Stomach (tissue), 9 donors: ENCODE data around the gene TMX2. TPM values are rescaled to one million over a fixed set of nuclear protein-coding genes. Genes with fewer than 3 reads are reported as not detected.
"Not testable (repeated sequence)": the region's sequence is repeated elsewhere in the genome, so short reads cannot be mapped to it uniquely, and the experiment has no call there.

ENCODE experiments used
- DNase-seq, 2 donors: peaks; one replicate each; pipeline versions ENCODE4 v3.0.0 to v3.0.0-alpha.2; 2013 to 2019
- H3K27ac ChIP-seq, 5 donors: fragments of 200-600 bp in 4 of 5; sonication (generic) in 4 of 5; one replicate each; pipeline ENCODE4 v1.5.1; 2013 to 2019; ENCODE audit warnings: mild to moderate bottlenecking in 1 of 5, moderate library complexity in 1 of 5
- H3K27me3 ChIP-seq, 3 donors: fragments of 200-600 bp; sonication (generic); one replicate each; pipeline ENCODE4 v1.5.1; 2017 to 2019; ENCODE audit warnings: mixed run types in 1 of 3
- H3K36me3 ChIP-seq, 4 donors: fragments of 200-600 bp; sonication (generic); 1 replicate in 3 of 4; 2 replicates in 1 of 4; pipeline ENCODE4 v1.5.1; 2016 to 2019
- H3K4me1 ChIP-seq, 4 donors: fragments of 200-600 bp; sonication (generic); one replicate each; pipeline ENCODE4 v1.5.1; 2016 to 2019
- H3K4me3 ChIP-seq, 4 donors: fragments of 200-600 bp; sonication (generic) in 3 of 4; one replicate each; pipeline ENCODE4 v1.5.1; 2016 to 2019; ENCODE audit warnings: mild to moderate bottlenecking in 1 of 4
- H3K9me3 ChIP-seq, 4 donors: fragments of 200-600 bp; sonication (generic); one replicate each; pipeline ENCODE4 v1.5.1; 2016 to 2019
- EP300 ChIP-seq: sonication (generic); formaldehyde crosslinking; IDR thresholded peaks from one replicate; pipeline ENCODE4 v1.6.1; 2017; ENCODE audit warnings: antibody characterized with exemption
- POLR2A ChIP-seq, 4 donors: fragments of 450-650 bp; IDR thresholded peaks; one replicate each; pipeline ENCODE4 v1.6.1; 2016; ENCODE audit warnings: antibody characterized with exemption in 4 of 4, control low read depth in 2 of 4, mild to moderate bottlenecking in 1 of 4, moderate library complexity in 1 of 4
- POLR2AphosphoS5 ChIP-seq, 3 donors: sonication (generic); formaldehyde crosslinking; IDR thresholded peaks; one replicate each; pipeline ENCODE4 v1.6.1; 2016; ENCODE audit warnings: antibody characterized with exemption in 3 of 3
- WGBS, 5 donors: extraction: QIAGEN DNeasy Blood & Tissue Kit in 3 of 5; methylation state at CpG; one replicate each; pipeline versions ENCODE4 v1.1.5 to v1.1.7; 2013 to 2018; 5-methylcytosine and 5-hydroxymethylcytosine counted together
- intact Hi-C: fragments of 100-400 bp; cut with DNase I; formaldehyde crosslinking; loops from one replicate; pipeline ENCODE4 v1.15.1; 2023; ENCODE audit warnings: low total_unique reads
- polyA plus RNA-seq, 3 donors: library from polyadenylated mRNA; stranded (reverse); fragments of 200-250 nt; gene quantifications; one replicate each; pipeline ENCODE4 v1.2.3, GENCODE V29; 2013
- total RNA-seq, 5 donors: library from RNA; depleted of rRNA; stranded (reverse); fragments of >200 nt; gene quantifications; one replicate each; pipeline versions ENCODE4 v1.1.0 to v1.2.3, GENCODE V29; 2014 to 2016
- TF ChIP-seq, protein P1 (sequence below), 7 experiments: fragments of 450-650 bp in 4 of 7; fragments of 200-600 bp in 3 of 7; sonication (generic) in 3 of 7; IDR thresholded peaks; one replicate each; pipeline ENCODE4 v1.5.1; 2016 to 2019; ENCODE audit warnings: antibody characterized with exemption in 7 of 7, control low read depth in 2 of 7, mild to moderate bottlenecking in 1 of 7
- donor health status: healthy with polysubstance abuse.
- donor health status: Bipolar disorder and iron deficiency.
- donor health status: healthy.

TMX2 gene
- total and polyA plus RNA-seq, 8 donors: 20.1 to 72.3 (median 36.6) TPM

DNA sequence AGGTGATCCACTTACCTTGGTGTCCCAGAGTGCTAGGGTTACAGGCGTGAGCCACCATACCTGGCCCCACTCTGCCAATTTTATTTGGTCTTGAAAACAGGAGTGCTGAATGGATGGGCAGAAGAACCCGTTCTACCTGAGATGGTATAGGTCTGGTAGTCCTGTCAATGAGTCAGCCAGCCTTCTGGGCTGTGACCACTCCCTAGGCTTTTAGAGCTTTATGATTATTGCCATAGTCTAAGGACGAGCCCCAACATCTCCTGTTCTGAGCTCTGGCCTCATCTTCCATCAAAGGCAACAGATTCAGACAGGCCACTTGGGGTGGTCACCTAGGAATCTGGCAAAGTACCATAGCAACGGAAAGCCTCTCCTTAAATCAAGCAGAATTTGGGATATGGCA is 33.0 kb upstream of the TMX2 start:
- peak overlapping the region in 2 of 5 donors; percentile 5 to 58 for H3K27ac ChIP-seq
- H3K36me3 ChIP-seq: peaks cover 24 to 72% (median 68%) of the 10 kb centered on the region in 4 donors

DNA sequence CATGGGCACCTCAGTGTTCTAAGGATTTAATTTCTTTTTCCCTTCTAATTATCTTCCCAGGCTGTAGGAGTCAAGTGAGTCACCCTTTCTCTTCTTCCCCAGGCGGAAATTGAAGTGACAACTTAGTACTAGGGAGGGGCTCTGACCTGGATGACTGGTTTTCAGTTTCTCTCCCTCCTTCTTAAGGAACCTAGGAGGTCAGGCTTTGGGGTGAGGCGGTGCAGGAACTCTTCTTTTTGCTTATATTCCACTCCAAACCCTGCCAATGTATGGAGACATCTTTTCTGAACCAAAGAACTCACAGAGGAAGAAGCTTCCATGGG is 31.9 kb upstream of the TMX2 start:
- Histone ChIP-seq H3K4me3 (no peak overlapping the region), H3K27me3 (no peaks in the 10 kb centered on the region), H3K27ac (peak overlapping the region in 2 of 5 donors; percentile 44 to 58), H3K4me1 (peaks cover 20 to 38% (median 29%) of the 10 kb centered on the region in 4 donors), H3K36me3 (peaks cover 31 to 74% (median 68%) of the 10 kb centered on the region in 4 donors), H3K9me3 (no peaks in the 10 kb centered on the region)
- no peak for TF ChIP-seq EP300
- TF ChIP-seq, protein P1, sequence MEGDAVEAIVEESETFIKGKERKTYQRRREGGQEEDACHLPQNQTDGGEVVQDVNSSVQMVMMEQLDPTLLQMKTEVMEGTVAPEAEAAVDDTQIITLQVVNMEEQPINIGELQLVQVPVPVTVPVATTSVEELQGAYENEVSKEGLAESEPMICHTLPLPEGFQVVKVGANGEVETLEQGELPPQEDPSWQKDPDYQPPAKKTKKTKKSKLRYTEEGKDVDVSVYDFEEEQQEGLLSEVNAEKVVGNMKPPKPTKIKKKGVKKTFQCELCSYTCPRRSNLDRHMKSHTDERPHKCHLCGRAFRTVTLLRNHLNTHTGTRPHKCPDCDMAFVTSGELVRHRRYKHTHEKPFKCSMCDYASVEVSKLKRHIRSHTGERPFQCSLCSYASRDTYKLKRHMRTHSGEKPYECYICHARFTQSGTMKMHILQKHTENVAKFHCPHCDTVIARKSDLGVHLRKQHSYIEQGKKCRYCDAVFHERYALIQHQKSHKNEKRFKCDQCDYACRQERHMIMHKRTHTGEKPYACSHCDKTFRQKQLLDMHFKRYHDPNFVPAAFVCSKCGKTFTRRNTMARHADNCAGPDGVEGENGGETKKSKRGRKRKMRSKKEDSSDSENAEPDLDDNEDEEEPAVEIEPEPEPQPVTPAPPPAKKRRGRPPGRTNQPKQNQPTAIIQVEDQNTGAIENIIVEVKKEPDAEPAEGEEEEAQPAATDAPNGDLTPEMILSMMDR (IDR thresholded peaks at IDR 0.05): no peak
- no peak for TF ChIP-seq POLR2A (IDR thresholded peaks at IDR 0.05)
- peak in 1 of 3 donors; percentile 35 for TF ChIP-seq POLR2AphosphoS5 (IDR thresholded peaks at IDR 0.05)
- DNase-seq: peak in 1 of 2 donors; percentile 30
- intact Hi-C loops: no loop called here
- WGBS, 5 donors: 64 to 77% (median 70%) methylated on average over 2 of the region's 2 CpGs

More for the DNA sequence above, 33.0 kb upstream of the TMX2 start:
- H3K27me3 ChIP-seq: no peaks in the 10 kb centered on the region
- H3K4me3 ChIP-seq: no peak overlapping the region
- no peak for TF ChIP-seq EP300
- TF ChIP-seq POLR2A (IDR thresholded peaks at IDR 0.05): no peak
- TF ChIP-seq, protein P1 (IDR thresholded peaks at IDR 0.05): no peak
- TF ChIP-seq POLR2AphosphoS5 (IDR thresholded peaks at IDR 0.05): no peak
- peaks cover 25 to 49% (median 39%) of the 10 kb centered on the region in 4 donors for H3K4me1 ChIP-seq
- DNase-seq: no peak
- H3K9me3 ChIP-seq: no peaks in the 10 kb centered on the region
- intact Hi-C loops: no loop called here
- 81 to 88% (median 83%) methylated on average over 4 of the region's 4 CpGs for whole genome bisulfite sequencing, 5 donors

DNA sequence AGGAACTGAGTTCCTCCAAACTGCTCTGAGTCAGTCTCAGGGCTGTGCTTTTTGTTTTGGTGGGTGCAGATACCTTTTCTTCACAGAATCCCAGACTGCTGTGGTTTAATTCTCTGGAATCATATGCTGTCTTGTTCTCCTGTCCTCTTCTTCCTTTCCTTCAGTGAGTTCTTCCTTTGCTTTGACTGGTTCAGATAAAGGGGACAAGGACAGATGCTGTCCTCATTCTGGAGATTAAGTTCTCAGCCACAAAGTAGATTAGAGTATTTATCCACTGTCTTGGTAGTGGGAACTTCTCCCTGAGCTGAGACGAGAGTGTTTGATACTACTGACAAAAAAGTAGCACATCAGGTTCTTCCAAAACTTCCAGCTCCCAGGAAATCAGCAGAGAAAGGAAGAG is 31.2 kb upstream of the TMX2 start:
- 26 to 62% (median 51%) methylated on average over 1 of the region's 1 CpG for WGBS, 5 donors
- Histone ChIP-seq H3K9me3 (no peaks in the 10 kb centered on the region), H3K27me3 (no peaks in the 10 kb centered on the region), H3K4me1 (peaks cover 13 to 32% (median 22%) of the 10 kb centered on the region in 4 donors), H3K36me3 (peaks cover 36 to 74% (median 68%) of the 10 kb centered on the region in 4 donors), H3K27ac (no peak overlapping the region), H3K4me3 (no peak overlapping the region)
- DNase-seq: no peak
- TF ChIP-seq, protein P1 (IDR thresholded peaks at IDR 0.05): no peak
- TF ChIP-seq EP300 (no peak), POLR2AphosphoS5 (IDR thresholded peaks at IDR 0.05) (no peak), POLR2A (IDR thresholded peaks at IDR 0.05) (no peak)
- intact Hi-C loops: no loop called here

DNA sequence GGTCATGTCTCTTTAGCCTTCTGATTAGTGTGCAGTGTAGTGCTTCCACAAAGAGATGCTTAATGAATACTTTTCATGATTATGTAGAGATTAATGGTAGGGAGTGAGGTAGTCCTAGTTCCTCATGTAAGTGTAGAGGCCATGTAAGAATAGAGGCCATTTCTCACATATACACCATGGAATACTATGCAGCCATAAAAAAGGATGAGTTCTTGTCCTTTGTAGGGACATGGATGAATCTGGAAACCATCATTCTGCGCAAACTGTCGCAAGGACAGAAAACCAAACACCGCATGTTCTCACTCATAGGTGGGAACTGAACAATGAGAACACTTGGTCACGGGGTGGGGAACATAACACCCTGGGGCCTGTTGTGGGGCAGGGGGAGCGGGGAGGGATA is 21.9 kb upstream of the TMX2 start:
- H3K27me3 ChIP-seq, H3K4me3 ChIP-seq, H3K4me1 ChIP-seq, H3K27ac ChIP-seq, DNase-seq, intact Hi-C loops, H3K9me3 ChIP-seq: not testable (repeated sequence)
- 97 to 100% (median 99%) methylated on average over 5 of the region's 5 CpGs for WGBS, 5 donors
- peaks cover 73 to 100% (median 100%) of the 10 kb centered on the region in 4 donors for H3K36me3 ChIP-seq

DNA sequence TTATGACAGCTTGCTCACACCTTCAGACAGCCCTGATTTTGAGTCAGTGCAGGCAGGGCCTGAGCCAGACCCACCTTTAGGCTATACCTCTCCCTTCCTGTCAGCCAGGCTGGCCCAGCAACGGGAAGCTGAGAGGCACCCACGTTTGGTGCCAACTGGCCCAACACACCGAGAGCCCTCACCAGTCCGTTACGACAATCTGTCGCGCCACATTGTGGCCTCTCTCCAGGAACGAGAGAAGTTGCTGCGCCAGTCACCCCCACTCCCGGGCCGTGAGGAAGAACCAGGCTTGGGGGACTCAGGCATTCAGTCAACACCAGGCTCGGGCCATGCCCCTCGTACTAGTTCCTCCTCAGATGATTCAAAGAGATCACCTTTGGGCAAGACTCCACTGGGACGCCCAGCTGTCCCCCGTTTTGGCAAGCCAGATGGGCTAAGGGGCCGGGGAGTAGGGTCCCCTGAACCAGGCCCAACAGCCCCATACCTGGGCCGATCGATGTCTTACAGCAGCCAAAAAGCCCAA is 13.5 kb upstream of the TMX2 start:
- 82 to 91% (median 90%) methylated on average over 11 to 18 of the region's 18 CpGs for WGBS, 5 donors
- Histone ChIP-seq H3K9me3 (no peaks in the 10 kb centered on the region), H3K4me3 (no peak overlapping the region), H3K27ac (no peak overlapping the region), H3K36me3 (peaks cover 70 to 100% (median 96%) of the 10 kb centered on the region in 4 donors), H3K4me1 (no peaks in the 10 kb centered on the region), H3K27me3 (no peaks in the 10 kb centered on the region)
- intact Hi-C loops: no loop called here
- TF ChIP-seq POLR2A (IDR thresholded peaks at IDR 0.05) (no peak), POLR2AphosphoS5 (IDR thresholded peaks at IDR 0.05) (no peak), EP300 (no peak)
- TF ChIP-seq, protein P1 (IDR thresholded peaks at IDR 0.05): no peak
- no peak for DNase-seq
